Gastrocnemius medialis (tissue), 4 donors: ENCODE results near the gene SRBD1.

Experiments used
- CTCF ChIP-seq, 5 experiments: fragments of 450-650 bp in 3 of 5; fragments of 200-600 bp in 2 of 5; sonication (generic) in 2 of 5; IDR thresholded peaks in 4 of 5; conservative IDR thresholded peaks in 1 of 5; 1 replicate in 4 of 5; 2 replicates in 1 of 5; pipeline ENCODE4 v1.5.1; 2016 to 2019; ENCODE audit warnings: antibody characterized with exemption in 5 of 5, mild to moderate bottlenecking in 3 of 5, moderate library complexity in 3 of 5
- POLR2A ChIP-seq, 2 donors: fragments of 450-650 bp; IDR thresholded peaks; one replicate each; pipeline ENCODE4 v1.6.1; 2017; ENCODE audit warnings: antibody characterized with exemption in 2 of 2, mild to moderate bottlenecking in 2 of 2, moderate library complexity in 2 of 2

- TF ChIP-seq POLR2A (IDR thresholded peaks at IDR 0.05) (no peak), CTCF (IDR thresholded peaks at IDR 0.05 in 4 of 5, conservative IDR thresholded peaks at IDR 0.05 in 1 of 5) (no peak)
Observed at GRCh38 chr2:45568935-45569334, 42.1 kb downstream of the SRBD1 start.
